ENCODE results near the gene PTPRE.

The PTPRE gene

GRCh38 chr10:127915324-127915723 is 8.4 kb downstream of the PTPRE start:
- no peak for DNase-seq (ENCODE audit: low spot score in 2 of 2)
- no peak overlapping the region for H3K4me3 Mint-ChIP-seq
- ATAC-seq (replicated peaks; ENCODE audit: extremely low read depth, poor library complexity, severe bottlenecking): no peak
- H3K27ac Mint-ChIP-seq (ENCODE audit: low read depth): no peak overlapping the region
- no peaks in the 10 kb centered on the region for H3K4me1 Mint-ChIP-seq
- H3K27me3 Mint-ChIP-seq: peaks cover 3% of the 10 kb centered on the region
- H3K9me3 Mint-ChIP-seq: no peaks in the 10 kb centered on the region
- no peaks in the 10 kb centered on the region for H3K36me3 Mint-ChIP-seq (ENCODE audit: insufficient read depth)

GRCh38 chr10:127916826-127917225 is 9.9 kb downstream of the PTPRE start:
- H3K27ac Mint-ChIP-seq (ENCODE audit: low read depth): no peak overlapping the region
- ATAC-seq (replicated peaks; ENCODE audit: extremely low read depth, poor library complexity, severe bottlenecking) (no peak), DNase-seq (ENCODE audit: low spot score in 2 of 2) (no peak)

GRCh38 chr10:127918572-127918971 is 11.7 kb downstream of the PTPRE start:
- Mint-ChIP-seq H3K9me3 (no peaks in the 10 kb centered on the region), H3K4me1 (no peaks in the 10 kb centered on the region), H3K4me3 (no peak overlapping the region), H3K27ac (ENCODE audit: low read depth) (no peak overlapping the region), H3K36me3 (ENCODE audit: insufficient read depth) (no peaks in the 10 kb centered on the region), H3K27me3 (no peaks in the 10 kb centered on the region)
- DNase-seq (ENCODE audit: low spot score in 2 of 2) (no peak), ATAC-seq (replicated peaks; ENCODE audit: extremely low read depth, poor library complexity, severe bottlenecking) (no peak)

More at GRCh38 chr10:127916826-127917225, 9.9 kb downstream of the PTPRE start:
- Mint-ChIP-seq H3K27me3 (no peaks in the 10 kb centered on the region), H3K36me3 (ENCODE audit: insufficient read depth) (no peaks in the 10 kb centered on the region), H3K4me3 (no peak overlapping the region), H3K4me1 (no peaks in the 10 kb centered on the region), H3K9me3 (no peaks in the 10 kb centered on the region)

- ATAC-seq (replicated peaks; ENCODE audit: extremely low read depth, poor library complexity, severe bottlenecking) (no peak), DNase-seq (ENCODE audit: low spot score in 2 of 2) (no peak)
Observed at GRCh38 chr10:127919418-127920271, 12.7 kb downstream of the PTPRE start.

GRCh38 chr10:127920306-127921074 is 13.6 kb downstream of the PTPRE start:
- H3K36me3 Mint-ChIP-seq (ENCODE audit: insufficient read depth): no peaks in the 10 kb centered on the region
- no peaks in the 10 kb centered on the region for H3K4me1 Mint-ChIP-seq
- no peak for ATAC-seq (replicated peaks; ENCODE audit: extremely low read depth, poor library complexity, severe bottlenecking)
- DNase-seq (ENCODE audit: low spot score in 2 of 2): no peak
- no peak overlapping the region for H3K4me3 Mint-ChIP-seq
- H3K27ac Mint-ChIP-seq (ENCODE audit: low read depth): no peak overlapping the region
- no peaks in the 10 kb centered on the region for H3K27me3 Mint-ChIP-seq
- H3K9me3 Mint-ChIP-seq: no peaks in the 10 kb centered on the region

More at GRCh38 chr10:127919418-127920271, 12.7 kb downstream of the PTPRE start:
- H3K4me3 Mint-ChIP-seq: no peak overlapping the region
- H3K36me3 Mint-ChIP-seq (ENCODE audit: insufficient read depth): no peaks in the 10 kb centered on the region
- no peaks in the 10 kb centered on the region for H3K4me1 Mint-ChIP-seq
- H3K27ac Mint-ChIP-seq (ENCODE audit: low read depth): no peak overlapping the region
- H3K27me3 Mint-ChIP-seq: no peaks in the 10 kb centered on the region
- no peaks in the 10 kb centered on the region for H3K9me3 Mint-ChIP-seq

GRCh38 chr10:127921075-127921752 is 14.3 kb downstream of the PTPRE start:
- Mint-ChIP-seq H3K27ac (ENCODE audit: low read depth) (no peak overlapping the region), H3K4me3 (no peak overlapping the region), H3K36me3 (ENCODE audit: insufficient read depth) (no peaks in the 10 kb centered on the region), H3K27me3 (no peaks in the 10 kb centered on the region), H3K9me3 (no peaks in the 10 kb centered on the region), H3K4me1 (no peaks in the 10 kb centered on the region)
- ATAC-seq (replicated peaks; ENCODE audit: extremely low read depth, poor library complexity, severe bottlenecking): no peak
- no peak for DNase-seq (ENCODE audit: low spot score in 2 of 2)

- Mint-ChIP-seq H3K9me3 (no peaks in the 10 kb centered on the region), H3K4me1 (no peaks in the 10 kb centered on the region), H3K27ac (ENCODE audit: low read depth) (no peak overlapping the region), H3K4me3 (no peak overlapping the region), H3K27me3 (no peaks in the 10 kb centered on the region), H3K36me3 (ENCODE audit: insufficient read depth) (no peaks in the 10 kb centered on the region)
- ATAC-seq (replicated peaks; ENCODE audit: extremely low read depth, poor library complexity, severe bottlenecking): no peak
- no peak for DNase-seq (ENCODE audit: low spot score in 2 of 2)
Observed at GRCh38 chr10:127921753-127922145, 14.8 kb downstream of the PTPRE start.

GRCh38 chr10:127922206-127922605 is 15.3 kb downstream of the PTPRE start:
- Mint-ChIP-seq H3K9me3 (no peaks in the 10 kb centered on the region), H3K4me1 (no peaks in the 10 kb centered on the region), H3K27me3 (no peaks in the 10 kb centered on the region), H3K36me3 (ENCODE audit: insufficient read depth) (no peaks in the 10 kb centered on the region), H3K4me3 (no peak overlapping the region), H3K27ac (ENCODE audit: low read depth) (no peak overlapping the region)
- DNase-seq (ENCODE audit: low spot score in 2 of 2) (no peak), ATAC-seq (replicated peaks; ENCODE audit: extremely low read depth, poor library complexity, severe bottlenecking) (no peak)

GRCh38 chr10:127922675-127923366 is 15.9 kb downstream of the PTPRE start:
- Mint-ChIP-seq H3K36me3 (ENCODE audit: insufficient read depth) (no peaks in the 10 kb centered on the region), H3K4me3 (no peak overlapping the region), H3K9me3 (no peaks in the 10 kb centered on the region), H3K27me3 (no peaks in the 10 kb centered on the region), H3K27ac (ENCODE audit: low read depth) (no peak overlapping the region), H3K4me1 (no peaks in the 10 kb centered on the region)
- DNase-seq (ENCODE audit: low spot score in 2 of 2): no peak
- no peak for ATAC-seq (replicated peaks; ENCODE audit: extremely low read depth, poor library complexity, severe bottlenecking)

- no peaks in the 10 kb centered on the region for H3K36me3 Mint-ChIP-seq (ENCODE audit: insufficient read depth)
- no peaks in the 10 kb centered on the region for H3K27me3 Mint-ChIP-seq
- no peak for ATAC-seq (replicated peaks; ENCODE audit: extremely low read depth, poor library complexity, severe bottlenecking)
- no peaks in the 10 kb centered on the region for H3K9me3 Mint-ChIP-seq
- H3K4me3 Mint-ChIP-seq: no peak overlapping the region
- DNase-seq (ENCODE audit: low spot score in 2 of 2): no peak
- no peak overlapping the region for H3K27ac Mint-ChIP-seq (ENCODE audit: low read depth)
- no peaks in the 10 kb centered on the region for H3K4me1 Mint-ChIP-seq
Observed at GRCh38 chr10:127923646-127924045, 16.7 kb downstream of the PTPRE start.

GRCh38 chr10:127925471-127926207 is 18.7 kb downstream of the PTPRE start:
- H3K27ac Mint-ChIP-seq (ENCODE audit: low read depth): no peak overlapping the region
- no peaks in the 10 kb centered on the region for H3K4me1 Mint-ChIP-seq
- no peak for DNase-seq (ENCODE audit: low spot score in 2 of 2)
- ATAC-seq (replicated peaks; ENCODE audit: extremely low read depth, poor library complexity, severe bottlenecking): no peak
- no peaks in the 10 kb centered on the region for H3K9me3 Mint-ChIP-seq
- no peaks in the 10 kb centered on the region for H3K27me3 Mint-ChIP-seq
- H3K36me3 Mint-ChIP-seq (ENCODE audit: insufficient read depth): no peaks in the 10 kb centered on the region
- no peak overlapping the region for H3K4me3 Mint-ChIP-seq

- ATAC-seq (replicated peaks; ENCODE audit: extremely low read depth, poor library complexity, severe bottlenecking) (no peak), DNase-seq (ENCODE audit: low spot score in 2 of 2) (no peak)
- H3K4me3 Mint-ChIP-seq: no peak overlapping the region
- no peaks in the 10 kb centered on the region for H3K4me1 Mint-ChIP-seq
- no peaks in the 10 kb centered on the region for H3K9me3 Mint-ChIP-seq
- H3K27ac Mint-ChIP-seq (ENCODE audit: low read depth): no peak overlapping the region
- H3K36me3 Mint-ChIP-seq (ENCODE audit: insufficient read depth): no peaks in the 10 kb centered on the region
- H3K27me3 Mint-ChIP-seq: no peaks in the 10 kb centered on the region
Observed at GRCh38 chr10:127926455-127926854, 19.6 kb downstream of the PTPRE start.

Data from central memory CD8-positive, alpha-beta T cell (primary cell).